Esophagus squamous epithelium (tissue), 5 donors: ENCODE data around the gene UGT1A8. TPM values are rescaled to one million over a fixed set of nuclear protein-coding genes. Genes with fewer than 3 reads are reported as not detected.
"Not testable (repeated sequence)": the region's sequence is repeated elsewhere in the genome, so short reads cannot be mapped to it uniquely, and the experiment has no call there.

ENCODE experiments used
- DNase-seq: peaks from one replicate; lab custom pipeline; 2025; lab: John Stamatoyannopoulos, UW
- H3K27ac ChIP-seq, 4 donors: fragments of 200-600 bp; sonication (generic); one replicate each; pipeline ENCODE4 v1.5.1; 2016 to 2019; ENCODE audit warnings: mild to moderate bottlenecking in 1 of 4
- H3K27me3 ChIP-seq, 4 donors: fragments of 200-600 bp; sonication (generic); 1 replicate in 3 of 4; 2 replicates in 1 of 4; pipeline versions ENCODE4 v1.5.1 to v1.6.0; 2017 to 2021; ENCODE audit warnings: antibody characterized with exemption in 1 of 4
- H3K36me3 ChIP-seq, 3 donors: fragments of 200-600 bp; sonication (generic); one replicate each; pipeline ENCODE4 v1.5.1; 2016 to 2019
- H3K4me1 ChIP-seq, 3 donors: fragments of 200-600 bp; sonication (generic); one replicate each; pipeline ENCODE4 v1.5.1; 2017 to 2019
- H3K4me3 ChIP-seq, 4 donors: fragments of 200-600 bp; sonication (generic); 1 replicate in 3 of 4; 2 replicates in 1 of 4; pipeline ENCODE4 v1.5.1; 2016 to 2019; ENCODE audit warnings: mild to moderate bottlenecking in 2 of 4, moderate library complexity in 1 of 4
- H3K9me3 ChIP-seq, 3 donors: fragments of 200-600 bp; sonication (generic); one replicate each; pipeline ENCODE4 v1.5.1; 2016 to 2019
- CTCF ChIP-seq, 6 experiments: fragments of 450-650 bp in 4 of 6; fragments of 200-600 bp in 2 of 6; sonication (generic) in 2 of 6; IDR thresholded peaks; one replicate each; pipeline ENCODE4 v1.5.1; 2016 to 2019; ENCODE audit warnings: antibody characterized with exemption in 6 of 6, mild to moderate bottlenecking in 4 of 6, moderate library complexity in 4 of 6
- POLR2A ChIP-seq, 4 donors: fragments of 450-650 bp; IDR thresholded peaks; one replicate each; pipeline ENCODE4 v1.6.1; 2017; ENCODE audit warnings: antibody characterized with exemption in 4 of 4, mild to moderate bottlenecking in 4 of 4, moderate library complexity in 3 of 4
- WGBS, 2 donors: methylation state at CpG; one replicate each; pipeline ENCODE4 v1.1.5; 2018; 5-methylcytosine and 5-hydroxymethylcytosine counted together
- intact Hi-C: fragments of 100-400 bp; cut with DNase I; formaldehyde crosslinking; loops from one replicate; pipeline ENCODE4 v1.15.0; 2022
- total RNA-seq, 4 donors: library from RNA; depleted of rRNA; stranded (reverse); fragments of >200 nt; gene quantifications; one replicate each; pipeline ENCODE4 v1.1.0, GENCODE V29; 2016
- donor health status: DM: yes; HTN: yes; CAD: no.

The UGT1A8 gene
- total RNA-seq, 4 donors from 2014 or later, result 0.13 to 1.7 (median 0.84) TPM

- TF ChIP-seq POLR2A (IDR thresholded peaks at IDR 0.05) (no peak), CTCF (IDR thresholded peaks at IDR 0.05) (no peak)
- intact Hi-C loops, result no loop called here
- no peak for DNase-seq
- H3K36me3 ChIP-seq, result no peaks in the 10 kb centered on the region
- no peaks in the 10 kb centered on the region for H3K27me3 ChIP-seq
- no peak overlapping the region for H3K27ac ChIP-seq
- H3K4me3 ChIP-seq, result no peak overlapping the region
- peaks cover 0 to 19% (median 0%) of the 10 kb centered on the region in 3 donors for H3K4me1 ChIP-seq
- 43 to 60% methylated on average over 1 of the region's 1 CpG for WGBS, 2 donors
- no peaks in the 10 kb centered on the region for H3K9me3 ChIP-seq
Observed at GRCh38 chr2:233655043-233655442, 37.6 kb downstream of the UGT1A8 start.

GRCh38 chr2:233655943-233656342, 38.5 kb downstream of the UGT1A8 start:
- H3K9me3 ChIP-seq, H3K27ac ChIP-seq, H3K36me3 ChIP-seq, H3K27me3 ChIP-seq, DNase-seq, H3K4me3 ChIP-seq, intact Hi-C loops: not testable (repeated sequence)
- peaks cover 0 to 13% (median 0%) of the 10 kb centered on the region in 3 donors for H3K4me1 ChIP-seq
- WGBS, 2 donors, result 83 to 94% methylated on average over 2 to 3 of the region's 3 CpGs

GRCh38 chr2:233656443-233656842, 39.0 kb downstream of the UGT1A8 start:
- no peaks in the 10 kb centered on the region for H3K9me3 ChIP-seq
- no peaks in the 10 kb centered on the region for H3K27me3 ChIP-seq
- no peak overlapping the region for H3K4me3 ChIP-seq
- WGBS, 2 donors, result 79 to 85% methylated on average over 10 of the region's 10 CpGs
- no peak for TF ChIP-seq POLR2A (IDR thresholded peaks at IDR 0.05)
- TF ChIP-seq CTCF (IDR thresholded peaks at IDR 0.05), result no peak
- H3K36me3 ChIP-seq, result no peaks in the 10 kb centered on the region
- H3K27ac ChIP-seq, result no peak overlapping the region
- H3K4me1 ChIP-seq, result peaks cover 0 to 8% (median 0%) of the 10 kb centered on the region in 3 donors
- DNase-seq, result no peak
- intact Hi-C loops, result no loop called here

GRCh38 chr2:233658610-233659009, 41.2 kb downstream of the UGT1A8 start:
- no peak for TF ChIP-seq POLR2A (IDR thresholded peaks at IDR 0.05)
- no peaks in the 10 kb centered on the region for H3K4me1 ChIP-seq
- no peak overlapping the region for H3K27ac ChIP-seq
- no peaks in the 10 kb centered on the region for H3K36me3 ChIP-seq
- peaks cover 0 to 6% (median 0%) of the 10 kb centered on the region in 3 donors for H3K9me3 ChIP-seq
- H3K27me3 ChIP-seq, result no peaks in the 10 kb centered on the region
- intact Hi-C loops, result no loop called here
- no peak for DNase-seq
- H3K4me3 ChIP-seq, result no peak overlapping the region

- DNase-seq, result no peak
- Histone ChIP-seq H3K4me1 (no peaks in the 10 kb centered on the region), H3K27ac (no peak overlapping the region), H3K36me3 (no peaks in the 10 kb centered on the region), H3K9me3 (peaks cover 0 to 7% (median 0%) of the 10 kb centered on the region in 3 donors), H3K4me3 (no peak overlapping the region), H3K27me3 (no peaks in the 10 kb centered on the region)
- TF ChIP-seq CTCF (IDR thresholded peaks at IDR 0.05) (no peak), POLR2A (IDR thresholded peaks at IDR 0.05) (no peak)
- 36 to 48% methylated on average over 1 of the region's 1 CpG for WGBS, 2 donors
- intact Hi-C loops, result no loop called here
Observed at GRCh38 chr2:233663911-233664310, 46.5 kb downstream of the UGT1A8 start.

DNA sequence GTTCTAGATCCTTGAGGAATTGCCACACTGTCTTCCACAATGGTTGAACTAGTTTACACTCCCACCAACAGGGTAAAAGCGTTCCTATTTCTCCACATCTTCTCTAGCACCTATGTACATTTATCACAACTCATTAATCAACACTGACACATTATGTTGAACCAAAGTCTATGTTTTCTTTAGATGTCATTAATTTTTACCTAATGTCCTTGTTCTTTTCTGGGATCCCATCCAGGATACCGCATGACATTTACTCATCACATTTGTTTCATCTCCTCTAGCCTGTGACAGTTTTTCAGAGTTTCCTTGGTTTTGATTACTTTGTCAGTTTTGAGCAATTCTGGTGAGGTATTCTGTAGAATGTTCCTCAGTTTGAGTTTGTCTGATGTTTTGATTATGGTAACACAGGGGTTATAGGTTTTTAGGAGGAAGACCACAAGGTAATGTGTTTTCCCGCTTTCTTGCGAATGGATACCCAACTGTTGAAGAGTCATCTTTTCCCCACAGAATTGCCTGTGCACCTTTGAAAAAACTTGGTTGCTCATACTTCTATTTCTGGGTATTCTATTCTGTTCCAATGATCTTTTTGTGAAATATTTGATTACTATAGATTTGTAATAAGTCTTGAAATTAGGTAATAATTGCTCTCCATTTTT, 51.3 kb downstream of the UGT1A8 start:
- 75 to 82% methylated on average over 4 of the region's 4 CpGs for WGBS, 2 donors
- Histone ChIP-seq H3K9me3 (peaks cover 0 to under 1% (median 0%) of the 10 kb centered on the region in 3 donors), H3K36me3 (no peaks in the 10 kb centered on the region), H3K27me3 (no peaks in the 10 kb centered on the region), H3K4me1 (no peaks in the 10 kb centered on the region), H3K4me3 (no peak overlapping the region), H3K27ac (no peak overlapping the region)
- intact Hi-C loops, result no loop called here
- TF ChIP-seq CTCF (IDR thresholded peaks at IDR 0.05) (no peak), POLR2A (IDR thresholded peaks at IDR 0.05) (no peak)
- no peak for DNase-seq
